Measurements from ENCODE around the gene UBTD2. TPM values are rescaled to one million over a fixed set of nuclear protein-coding genes. Genes with fewer than 3 reads are reported as not detected.
"Not testable (repeated sequence)": the region's sequence is repeated elsewhere in the genome, so short reads cannot be mapped to it uniquely, and the experiment has no call there.

Gene UBTD2
- total RNA-seq, 1 donor from 2014 or later: 23.9 TPM

GRCh38 chr5:172293054-172293744 is 9.6 kb upstream of the UBTD2 start:
- peak; percentile 51 for DNase-seq (ENCODE audit: extremely low read depth, low read depth, low spot score)

DNA sequence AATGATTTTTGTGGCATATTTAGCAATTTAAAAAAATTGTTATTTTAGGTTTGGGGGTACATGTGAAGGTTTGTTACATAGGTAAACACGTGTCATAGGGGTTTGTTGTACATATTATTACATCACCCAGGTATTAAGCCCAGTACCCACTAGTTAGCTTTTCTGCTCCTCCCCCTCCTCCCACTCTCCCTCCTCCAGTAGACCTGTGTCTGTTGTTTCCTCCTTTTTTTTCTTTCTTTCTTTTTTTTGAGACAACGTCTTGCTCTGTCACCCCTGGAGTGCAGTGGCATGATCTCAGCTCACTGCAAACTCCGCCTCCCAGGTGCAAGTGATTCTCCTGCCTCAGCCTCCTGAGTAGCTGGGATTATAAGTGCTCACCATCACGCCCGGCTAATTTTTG is 8.3 kb upstream of the UBTD2 start:
- not testable (repeated sequence) for DNase-seq (ENCODE audit: extremely low read depth, low read depth, low spot score)

- no peak for DNase-seq (ENCODE audit: extremely low read depth, low read depth, low spot score)
Measured at GRCh38 chr5:172288465-172288864, 4.9 kb upstream of the UBTD2 start.

- not testable (repeated sequence) for DNase-seq (ENCODE audit: extremely low read depth, low read depth, low spot score)
Measured at GRCh38 chr5:172287140-172287539, 3.6 kb upstream of the UBTD2 start.

GRCh38 chr5:172285226-172286143 is 1.9 kb upstream of the UBTD2 start:
- no peak for DNase-seq (ENCODE audit: extremely low read depth, low read depth, low spot score)

DNA sequence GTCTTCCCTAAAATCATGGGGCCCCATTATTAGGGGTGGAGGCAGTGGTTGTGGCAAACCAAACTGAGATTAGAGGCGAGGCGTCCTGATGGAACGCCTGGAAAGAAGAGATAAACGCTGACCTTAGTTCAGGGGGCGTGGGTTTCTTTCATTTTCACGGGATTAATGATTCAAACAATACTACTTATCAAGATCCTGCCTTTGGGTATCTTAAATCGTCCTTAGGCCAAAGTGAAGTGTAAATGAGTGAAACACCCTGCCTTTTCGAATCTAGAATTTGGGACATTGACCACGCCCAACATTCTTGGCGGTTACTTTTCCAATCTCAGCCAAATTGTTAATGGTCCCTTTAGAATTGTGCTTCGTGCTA is 1.0 kb upstream of the UBTD2 start:
- DNase-seq (ENCODE audit: extremely low read depth, low read depth, low spot score): no peak

GRCh38 chr5:172283862-172284610 is 472 bp upstream of the UBTD2 start:
- no peak for DNase-seq (ENCODE audit: extremely low read depth, low read depth, low spot score)

DNA sequence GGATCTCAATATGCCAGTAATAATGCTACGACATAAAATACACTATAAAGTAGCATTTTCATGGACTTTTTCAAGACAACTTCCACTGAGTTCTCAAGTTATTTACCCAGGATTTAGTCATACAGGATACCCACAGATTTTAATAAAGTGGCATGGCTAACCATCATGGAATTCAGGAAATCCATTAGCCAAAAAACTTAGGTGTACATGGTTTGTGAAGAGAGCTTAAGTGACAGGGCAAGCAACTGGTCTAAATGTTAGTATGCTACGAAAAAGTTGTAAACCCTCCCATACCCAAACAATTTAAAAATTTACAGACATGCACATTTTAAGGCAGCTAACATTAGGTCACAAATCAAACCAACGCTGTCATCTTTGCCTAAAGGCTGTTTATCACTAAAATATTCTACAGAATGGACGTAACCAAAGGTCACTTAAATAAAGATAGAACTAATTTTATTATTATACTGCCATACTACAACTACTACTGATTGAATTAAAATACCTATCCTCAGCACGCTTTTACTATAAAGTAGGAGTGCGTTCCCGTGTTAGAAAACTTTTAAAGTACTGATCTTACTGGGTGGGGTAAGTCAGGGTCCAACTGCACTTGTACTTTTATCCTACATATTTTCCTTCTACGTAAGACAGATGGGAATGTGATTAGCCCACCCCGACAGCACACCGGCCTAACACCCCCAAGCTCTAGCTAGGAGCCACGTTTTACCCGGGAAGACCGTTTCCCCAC is 1.1 kb downstream of the UBTD2 start:
- no peak for DNase-seq (ENCODE audit: extremely low read depth, low read depth, low spot score)

DNA sequence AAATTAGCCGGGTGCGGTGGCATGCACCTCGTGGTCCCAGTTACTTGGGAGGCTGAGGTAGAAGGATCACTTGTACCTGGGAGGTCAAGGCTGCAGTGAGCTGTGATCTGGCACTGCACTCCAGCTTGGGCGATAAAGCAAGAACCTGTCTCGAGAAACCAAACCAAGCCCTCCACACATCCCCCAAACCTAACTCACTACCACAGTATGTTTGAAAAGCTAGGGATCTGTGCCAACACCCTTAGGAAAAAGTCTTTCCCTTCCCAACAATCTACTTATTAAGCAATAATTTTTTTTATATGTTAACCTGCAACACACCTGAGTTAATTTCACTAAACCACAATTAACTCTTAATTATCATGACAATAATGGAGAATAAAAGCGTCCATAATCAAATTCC is 2.2 kb downstream of the UBTD2 start:
- no peak for DNase-seq (ENCODE audit: extremely low read depth, low read depth, low spot score)

DNA sequence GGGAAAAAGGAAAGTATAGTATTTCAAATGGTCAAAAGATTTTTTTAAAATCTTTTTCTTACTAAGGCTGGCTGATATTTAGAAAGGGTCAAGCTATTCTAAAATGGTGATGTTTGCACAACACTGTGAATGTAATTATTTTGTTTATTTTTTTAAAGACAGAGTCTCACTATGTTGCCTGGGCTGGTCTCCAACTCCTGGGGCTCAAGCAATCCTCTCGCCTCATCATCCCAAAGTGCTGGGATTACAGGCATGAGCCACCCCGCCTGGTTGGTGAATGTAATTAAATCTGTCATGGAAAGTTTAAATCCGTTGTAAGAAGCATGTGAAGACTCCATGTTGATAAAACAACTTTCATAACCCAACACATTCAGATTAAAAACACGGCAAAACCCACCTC is 2.6 kb downstream of the UBTD2 start:
- DNase-seq (ENCODE audit: extremely low read depth, low read depth, low spot score): no peak

GRCh38 chr5:172280317-172280716 is 3.2 kb downstream of the UBTD2 start:
- no peak for DNase-seq (ENCODE audit: extremely low read depth, low read depth, low spot score)

DNA sequence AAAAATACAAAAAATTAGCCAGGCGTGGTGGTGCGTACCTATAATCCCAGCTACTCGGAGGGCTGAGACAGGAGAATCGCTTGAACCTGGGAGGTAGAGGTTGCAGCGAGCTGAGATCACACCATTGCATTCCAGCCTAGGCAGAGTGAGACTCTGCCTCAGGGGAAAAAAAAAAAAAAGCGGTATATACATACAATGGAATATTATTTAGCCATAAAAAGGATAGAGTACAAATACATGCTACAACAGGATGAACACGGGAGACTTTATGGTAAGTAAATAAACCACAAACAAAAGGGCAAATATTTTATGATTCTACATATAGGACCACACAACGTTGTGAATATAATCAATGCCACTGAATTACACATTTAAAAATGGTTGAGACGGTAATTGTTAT is 5.2 kb downstream of the UBTD2 start:
- DNase-seq (ENCODE audit: extremely low read depth, low read depth, low spot score): no peak

DNA sequence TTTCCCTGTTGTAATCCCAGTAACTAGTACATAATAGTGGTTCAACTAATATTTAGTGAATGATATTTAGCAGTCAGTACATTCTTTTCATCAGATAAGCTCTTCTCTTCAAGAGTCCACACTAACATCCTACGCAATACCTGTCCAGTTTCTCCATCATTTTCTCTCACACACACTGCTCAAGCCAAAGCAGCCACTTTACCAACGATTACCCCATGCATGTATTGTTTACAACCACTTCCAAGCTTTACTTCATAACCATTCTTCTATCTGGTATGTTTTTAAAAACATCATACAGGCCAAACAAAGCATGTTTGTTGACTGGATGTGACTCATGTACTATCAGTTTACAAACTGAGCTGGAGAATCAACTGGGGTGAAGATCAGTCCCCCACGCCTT is 7.3 kb downstream of the UBTD2 start:
- no peak for DNase-seq (ENCODE audit: extremely low read depth, low read depth, low spot score)

DNA sequence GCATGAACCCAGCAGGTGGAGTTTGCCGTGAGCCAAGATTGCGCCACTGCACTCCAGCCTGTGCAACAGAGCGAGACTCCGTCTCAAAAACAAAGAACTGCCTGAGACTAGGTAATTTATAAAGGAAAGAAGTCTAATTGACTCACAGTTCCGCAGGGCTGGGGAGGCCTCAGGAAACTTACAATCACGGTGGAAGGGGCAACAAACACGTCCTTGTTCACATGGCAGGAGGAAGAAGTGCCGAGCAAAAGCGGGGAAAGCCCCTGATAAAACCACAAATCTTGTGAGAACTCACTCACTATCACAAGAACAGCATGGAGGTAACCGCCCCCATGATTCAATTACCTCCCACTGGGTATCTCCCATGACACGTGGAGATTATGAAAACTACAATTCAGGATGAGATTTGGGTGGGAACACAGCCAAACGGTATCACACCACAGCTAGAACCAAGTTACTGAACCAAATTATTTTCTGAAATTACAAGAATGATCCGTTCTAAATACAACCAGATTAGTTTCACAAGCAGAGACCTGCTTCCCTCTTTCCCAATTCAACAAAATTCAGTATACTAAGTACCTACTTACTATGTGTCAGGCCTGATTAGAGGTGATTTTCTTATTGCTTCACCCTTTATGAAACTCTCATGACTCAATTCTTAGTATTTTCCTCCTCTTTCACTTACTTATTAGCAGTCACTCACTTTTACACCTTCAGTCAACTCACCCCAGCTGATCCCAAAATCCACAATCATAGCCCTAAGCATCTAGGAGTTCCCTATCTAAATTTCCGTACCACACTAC is 8.4 kb downstream of the UBTD2 start:
- DNase-seq (ENCODE audit: extremely low read depth, low read depth, low spot score): no peak

GRCh38 chr5:172267943-172268342 is 15.6 kb downstream of the UBTD2 start:
- DNase-seq (ENCODE audit: extremely low read depth, low read depth, low spot score): no peak

- DNase-seq (ENCODE audit: extremely low read depth, low read depth, low spot score): no peak
Measured at GRCh38 chr5:172266676-172267092, 16.9 kb downstream of the UBTD2 start.

- no peak for DNase-seq (ENCODE audit: extremely low read depth, low read depth, low spot score)
Measured at GRCh38 chr5:172266071-172266675, 17.4 kb downstream of the UBTD2 start.

GRCh38 chr5:172264815-172265395 is 18.7 kb downstream of the UBTD2 start:
- DNase-seq (ENCODE audit: extremely low read depth, low read depth, low spot score): no peak

- DNase-seq (ENCODE audit: extremely low read depth, low read depth, low spot score): no peak
Measured at GRCh38 chr5:172255444-172255843, 28.1 kb downstream of the UBTD2 start.
